ENCODE measurements around the gene CCDC188.

DNA sequence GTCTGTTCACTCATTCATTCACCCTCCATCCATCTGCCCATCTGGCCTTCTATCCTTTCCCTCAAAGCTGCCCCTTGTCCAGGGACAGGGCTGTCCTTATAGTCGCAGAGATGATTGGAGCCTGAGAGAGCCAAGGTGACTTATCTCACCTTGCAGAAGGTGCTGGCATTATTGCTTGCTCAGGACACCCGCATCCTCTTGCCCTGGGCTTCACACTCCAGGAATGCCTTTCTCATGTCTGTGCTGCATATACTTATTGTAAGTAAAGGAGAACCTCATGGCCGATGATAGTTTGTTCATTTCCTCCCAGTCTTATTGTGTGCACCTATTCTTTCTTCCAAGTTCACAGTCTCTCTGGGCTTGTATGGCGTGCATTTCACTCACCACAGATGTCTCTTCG lies 49.1 kb upstream of the CCDC188 start:
- TF ChIP-seq TEAD4 (CRISPR knock-in tag; IDR thresholded peaks at IDR 0.05): no peak
- TF ChIP-seq, protein P1, sequence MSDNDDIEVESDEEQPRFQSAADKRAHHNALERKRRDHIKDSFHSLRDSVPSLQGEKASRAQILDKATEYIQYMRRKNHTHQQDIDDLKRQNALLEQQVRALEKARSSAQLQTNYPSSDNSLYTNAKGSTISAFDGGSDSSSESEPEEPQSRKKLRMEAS (CRISPR knock-in tag; IDR thresholded peaks at IDR 0.05): no peak
- TF ChIP-seq, protein P2, sequence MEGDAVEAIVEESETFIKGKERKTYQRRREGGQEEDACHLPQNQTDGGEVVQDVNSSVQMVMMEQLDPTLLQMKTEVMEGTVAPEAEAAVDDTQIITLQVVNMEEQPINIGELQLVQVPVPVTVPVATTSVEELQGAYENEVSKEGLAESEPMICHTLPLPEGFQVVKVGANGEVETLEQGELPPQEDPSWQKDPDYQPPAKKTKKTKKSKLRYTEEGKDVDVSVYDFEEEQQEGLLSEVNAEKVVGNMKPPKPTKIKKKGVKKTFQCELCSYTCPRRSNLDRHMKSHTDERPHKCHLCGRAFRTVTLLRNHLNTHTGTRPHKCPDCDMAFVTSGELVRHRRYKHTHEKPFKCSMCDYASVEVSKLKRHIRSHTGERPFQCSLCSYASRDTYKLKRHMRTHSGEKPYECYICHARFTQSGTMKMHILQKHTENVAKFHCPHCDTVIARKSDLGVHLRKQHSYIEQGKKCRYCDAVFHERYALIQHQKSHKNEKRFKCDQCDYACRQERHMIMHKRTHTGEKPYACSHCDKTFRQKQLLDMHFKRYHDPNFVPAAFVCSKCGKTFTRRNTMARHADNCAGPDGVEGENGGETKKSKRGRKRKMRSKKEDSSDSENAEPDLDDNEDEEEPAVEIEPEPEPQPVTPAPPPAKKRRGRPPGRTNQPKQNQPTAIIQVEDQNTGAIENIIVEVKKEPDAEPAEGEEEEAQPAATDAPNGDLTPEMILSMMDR (IDR thresholded peaks at IDR 0.05): no peak

All from WTC11 (cell line).